Thyroid gland (tissue), 4 donors: ENCODE measurements around the gene CDH16.

Experiments used
- POLR2A ChIP-seq, 2 donors: fragments of 450-650 bp; IDR thresholded peaks; one replicate each; pipeline ENCODE4 v1.6.1; 2017; ENCODE audit warnings: antibody characterized with exemption in 2 of 2, mild to moderate bottlenecking in 2 of 2, moderate library complexity in 1 of 2
- TF ChIP-seq, protein P1 (sequence below), 6 experiments: fragments of 200-600 bp in 3 of 6; fragments of 450-650 bp in 3 of 6; sonication (generic) in 3 of 6; IDR thresholded peaks; one replicate each; pipeline ENCODE4 v1.5.1; 2016 to 2019; ENCODE audit warnings: antibody characterized with exemption in 6 of 6, mild to moderate bottlenecking in 2 of 6, inconsistent platforms in 1 of 6, moderate library complexity in 1 of 6

DNA sequence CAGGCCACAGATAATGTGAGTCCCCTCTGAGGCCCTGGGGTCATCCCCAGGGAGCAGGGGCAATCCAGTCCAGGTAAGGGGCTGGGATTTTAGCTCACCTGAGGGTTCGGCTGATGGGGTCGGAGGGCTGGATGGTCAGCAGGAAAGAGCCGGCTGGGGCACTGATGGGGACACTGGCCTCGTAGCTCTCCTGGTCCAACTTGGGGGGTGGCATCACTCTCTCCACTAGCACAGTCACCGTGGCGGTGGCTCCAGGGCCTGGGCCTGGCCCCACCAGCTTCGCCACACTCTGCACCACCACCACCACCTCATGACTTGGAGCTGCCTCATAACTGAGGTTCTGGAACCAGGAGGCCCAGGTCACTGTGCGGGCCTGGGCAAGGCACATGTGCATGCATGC, 6.9 kb downstream of the CDH16 start:
- no peak for TF ChIP-seq POLR2A (IDR thresholded peaks at IDR 0.05)
- TF ChIP-seq, protein P1, sequence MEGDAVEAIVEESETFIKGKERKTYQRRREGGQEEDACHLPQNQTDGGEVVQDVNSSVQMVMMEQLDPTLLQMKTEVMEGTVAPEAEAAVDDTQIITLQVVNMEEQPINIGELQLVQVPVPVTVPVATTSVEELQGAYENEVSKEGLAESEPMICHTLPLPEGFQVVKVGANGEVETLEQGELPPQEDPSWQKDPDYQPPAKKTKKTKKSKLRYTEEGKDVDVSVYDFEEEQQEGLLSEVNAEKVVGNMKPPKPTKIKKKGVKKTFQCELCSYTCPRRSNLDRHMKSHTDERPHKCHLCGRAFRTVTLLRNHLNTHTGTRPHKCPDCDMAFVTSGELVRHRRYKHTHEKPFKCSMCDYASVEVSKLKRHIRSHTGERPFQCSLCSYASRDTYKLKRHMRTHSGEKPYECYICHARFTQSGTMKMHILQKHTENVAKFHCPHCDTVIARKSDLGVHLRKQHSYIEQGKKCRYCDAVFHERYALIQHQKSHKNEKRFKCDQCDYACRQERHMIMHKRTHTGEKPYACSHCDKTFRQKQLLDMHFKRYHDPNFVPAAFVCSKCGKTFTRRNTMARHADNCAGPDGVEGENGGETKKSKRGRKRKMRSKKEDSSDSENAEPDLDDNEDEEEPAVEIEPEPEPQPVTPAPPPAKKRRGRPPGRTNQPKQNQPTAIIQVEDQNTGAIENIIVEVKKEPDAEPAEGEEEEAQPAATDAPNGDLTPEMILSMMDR (IDR thresholded peaks at IDR 0.05), result no peak
